NCI-H1694 (cell line): ENCODE results near the gene PRSS1.

Experiments
- DNase-seq: peaks from one replicate; lab custom pipeline; 2025; lab: John Stamatoyannopoulos, UW

PRSS1 gene

GRCh38 chr7:142795339-142795863, 46.1 kb downstream of the PRSS1 start:
- DNase-seq = no peak

- no peak for DNase-seq
Observed at GRCh38 chr7:142796001-142796500, 46.8 kb downstream of the PRSS1 start.

- no peak for DNase-seq
Observed at GRCh38 chr7:142796501-142797390, 47.5 kb downstream of the PRSS1 start.

- DNase-seq = no peak
Observed at GRCh38 chr7:142797391-142798377, 48.4 kb downstream of the PRSS1 start.

- no peak for DNase-seq
Observed at GRCh38 chr7:142798451-142799436, 49.5 kb downstream of the PRSS1 start.

GRCh38 chr7:142799437-142799835, 50.2 kb downstream of the PRSS1 start:
- DNase-seq = no peak

GRCh38 chr7:142800088-142800487, 50.8 kb downstream of the PRSS1 start:
- DNase-seq = no peak

- DNase-seq = no peak
Observed at GRCh38 chr7:142800699-142801260, 51.5 kb downstream of the PRSS1 start.

GRCh38 chr7:142801601-142802295, 52.5 kb downstream of the PRSS1 start:
- no peak for DNase-seq

GRCh38 chr7:142802301-142802700, 53.0 kb downstream of the PRSS1 start:
- no peak for DNase-seq
